Skin of body (tissue), 2 donors: ENCODE results near the gene AP2B1. TPM values are rescaled to one million over a fixed set of nuclear protein-coding genes. Genes with fewer than 3 reads are reported as not detected.

ENCODE experiments used
- DNase-seq: peaks from one replicate; lab custom pipeline; 2025; lab: John Stamatoyannopoulos, UW
- total RNA-seq: library from RNA; depleted of rRNA; stranded (reverse); fragments of >200 nt; gene quantifications from one replicate; pipeline ENCODE4 v1.2.3, GENCODE V29; 2014

Gene AP2B1
- total RNA-seq, 1 donor from 2014 or later = 52.1 TPM

- DNase-seq = no peak
Measured at GRCh38 chr17:35727635-35728034, 140.5 kb downstream of the AP2B1 start.

- no peak for DNase-seq
Measured at GRCh38 chr17:35728551-35728950, 141.4 kb downstream of the AP2B1 start.

- DNase-seq = no peak
Measured at GRCh38 chr17:35729405-35729833, 142.3 kb downstream of the AP2B1 start.

GRCh38 chr17:35730400-35731005, 143.4 kb downstream of the AP2B1 start:
- DNase-seq = no peak

GRCh38 chr17:35731239-35731916, 144.3 kb downstream of the AP2B1 start, which contains the start of gene RASL10B:
Gene RASL10B, plus strand, starts transcription at chr17:35731639. Its CDS starts 3,546 bp downstream, at chr17:35735185.
- peak; percentile 10 for DNase-seq

GRCh38 chr17:35731917-35732805, 145.0 kb downstream of the AP2B1 start:
- no peak for DNase-seq

- DNase-seq = no peak
Measured at GRCh38 chr17:35732806-35733136, 145.6 kb downstream of the AP2B1 start.

- DNase-seq = no peak
Measured at GRCh38 chr17:35733366-35733765, 146.2 kb downstream of the AP2B1 start.

- no peak for DNase-seq
Measured at GRCh38 chr17:35734396-35734795, 147.3 kb downstream of the AP2B1 start.

- no peak for DNase-seq
Measured at GRCh38 chr17:35735036-35735805, 148.1 kb downstream of the AP2B1 start.

GRCh38 chr17:35736236-35736635, 149.1 kb downstream of the AP2B1 start:
- no peak for DNase-seq

- DNase-seq = no peak
Measured at GRCh38 chr17:35738519-35739133, 151.5 kb downstream of the AP2B1 start.

GRCh38 chr17:35740216-35740615, 153.1 kb downstream of the AP2B1 start:
- DNase-seq = no peak

- DNase-seq = no peak
Measured at GRCh38 chr17:35740997-35741931, 154.1 kb downstream of the AP2B1 start.

- DNase-seq = no peak
Measured at GRCh38 chr17:35742496-35742895, 155.4 kb downstream of the AP2B1 start.

GRCh38 chr17:35742896-35743477, 155.9 kb downstream of the AP2B1 start:
- DNase-seq = no peak

GRCh38 chr17:35743626-35744328, 156.7 kb downstream of the AP2B1 start:
- no peak for DNase-seq

- no peak for DNase-seq
Measured at GRCh38 chr17:35744830-35745229, 157.7 kb downstream of the AP2B1 start.

GRCh38 chr17:35745246-35745645, 158.1 kb downstream of the AP2B1 start:
- DNase-seq = no peak
